Caco-2 (cell line): ENCODE measurements around the gene LIMCH1. TPM values are rescaled to one million over a fixed set of nuclear protein-coding genes. Genes with fewer than 3 reads are reported as not detected.

ENCODE experiments used
- BruUV-seq: library from RNA; stranded (reverse); fragments of 400-500 nt; replicated peaks from 2 replicates; lab custom pipeline; 2021; lab: Mats Ljungman, UMichigan
- CTCF ChIA-PET: fragments of 300-600 bp; sonication (Branson Sonifier 250); formaldehyde crosslinking; loops from one replicate; lab custom pipeline; 2022; ENCODE audit warnings: antibody characterized with exemption; lab: Charles Lee
- POLR2A ChIA-PET: fragments of 300-600 bp; sonication (Branson Sonifier 250); formaldehyde crosslinking; loops from one replicate; lab custom pipeline; 2022; ENCODE audit warnings: antibody characterized with exemption; lab: Charles Lee
- DNase-seq, 2 experiments: peaks; one replicate each; pipeline versions ENCODE4 v3.0.0 to v3.0.0-alpha.2; 2020 to 2022
- H3K27me3 ChIP-seq: replicated peaks from 2 replicates; pipeline ENCODE4 v1.6.0; 2011; ENCODE audit warnings: low read length; ENCODE audit not compliant: control insufficient read depth, insufficient read depth
- H3K36me3 ChIP-seq: 2 replicates; pipeline ENCODE4 v1.5.1; 2011; ENCODE audit warnings: low read length; ENCODE audit not compliant: control insufficient read depth, insufficient read depth
- H3K4me1 ChIP-seq: fragments of 250-450 bp; sonication (Bioruptor Pico); 2 replicates; pipeline ENCODE4 v1.5.1; 2020; ENCODE audit warnings: mild to moderate bottlenecking
- H3K4me3 ChIP-seq: 2 replicates; pipeline ENCODE4 v1.5.1; 2011; ENCODE audit warnings: low read depth, mild to moderate bottlenecking, control low read depth, low read length
- H3K9me3 ChIP-seq: fragments of 250-450 bp; sonication (Bioruptor Pico); 2 replicates; pipeline ENCODE4 v1.5.1; 2020; ENCODE audit warnings: mild to moderate bottlenecking, moderate library complexity
- H3K27ac Mint-ChIP-seq: one replicate; pipeline ENCODE4 v1.8.0; 2022; ENCODE audit warnings: mixed read lengths; ENCODE audit not compliant: unreplicated experiment
- H3K27me3 Mint-ChIP-seq: one replicate; pipeline ENCODE4 v1.8.0; 2022; ENCODE audit warnings: mixed read lengths; ENCODE audit not compliant: insufficient read depth, unreplicated experiment
- H3K36me3 Mint-ChIP-seq: one replicate; pipeline ENCODE4 v1.8.0; 2022; ENCODE audit warnings: mild to moderate bottlenecking, mixed read lengths; ENCODE audit not compliant: insufficient read depth, unreplicated experiment
- H3K4me1 Mint-ChIP-seq: one replicate; pipeline ENCODE4 v1.8.0; 2022; ENCODE audit warnings: low read depth, mixed read lengths; ENCODE audit not compliant: unreplicated experiment
- H3K4me3 Mint-ChIP-seq: one replicate; pipeline ENCODE4 v1.8.0; 2022; ENCODE audit warnings: mild to moderate bottlenecking, moderate library complexity, mixed read lengths; ENCODE audit not compliant: unreplicated experiment
- H3K9me3 Mint-ChIP-seq: one replicate; pipeline ENCODE4 v1.8.0; 2022; ENCODE audit warnings: mixed read lengths; ENCODE audit not compliant: unreplicated experiment
- CTCF ChIP-seq, 2 experiments: fragments of 200-600 bp in 1 of 2; IDR thresholded peaks; 1 replicate in 1 of 2; 2 replicates in 1 of 2; pipeline versions ENCODE4 v1.5.1 to v1.8.0; 2011 to 2022; ENCODE audit warnings: antibody characterized with exemption in 1 of 2, control low read depth in 1 of 2, inconsistent platforms in 1 of 2, low read depth in 1 of 2, low read length in 1 of 2, mild to moderate bottlenecking in 1 of 2, moderate library complexity in 1 of 2; ENCODE audit not compliant: insufficient read depth in 1 of 2, severe bottlenecking in 1 of 2, unreplicated experiment in 1 of 2
- intact Hi-C: fragments of 100-400 bp; cut with micrococcal nuclease; formaldehyde crosslinking; loops from one replicate; pipeline ENCODE4 v1.10.0; 2022; ENCODE audit not compliant: unreplicated experiment
- total RNA-seq: library from RNA; stranded (reverse); gene quantifications from 2 replicates; pipeline ENCODE4 v1.2.3, GENCODE V29; 2022

Gene LIMCH1
- total RNA-seq, 1 experiment from 2014 or later: 8.4 TPM

- no peak for DNase-seq
- ChIA-PET CTCF (no interaction called here), POLR2A (no interaction called here)
- peaks cover 10% of the 10 kb centered on the region for H3K9me3 Mint-ChIP-seq
- H3K4me1 ChIP-seq: peaks cover 26% of the 10 kb centered on the region
- no peak overlapping the region for H3K4me3 ChIP-seq
- H3K9me3 ChIP-seq: no peaks in the 10 kb centered on the region
- no TSS peak for BruUV-seq
- TF ChIP-seq CTCF (IDR thresholded peaks at IDR 0.05; ENCODE audit: insufficient read depth in 1 of 2, low read depth in 1 of 2, low read length in 1 of 2, severe bottlenecking in 1 of 2, unreplicated experiment in 1 of 2): no peak
- peaks cover 6% of the 10 kb centered on the region for H3K36me3 Mint-ChIP-seq
- no peak overlapping the region for H3K4me3 Mint-ChIP-seq
- H3K27ac Mint-ChIP-seq: peak overlapping the region; percentile 76
- no peaks in the 10 kb centered on the region for H3K27me3 ChIP-seq
- no peaks in the 10 kb centered on the region for H3K27me3 Mint-ChIP-seq
- intact Hi-C loops: no loop called here
- peaks cover 29% of the 10 kb centered on the region for H3K4me1 Mint-ChIP-seq
- H3K36me3 ChIP-seq: no peaks in the 10 kb centered on the region
These were observed 11.3 kb upstream of the LIMCH1 start for GRCh38 chr4:41526628-41527027.

DNA sequence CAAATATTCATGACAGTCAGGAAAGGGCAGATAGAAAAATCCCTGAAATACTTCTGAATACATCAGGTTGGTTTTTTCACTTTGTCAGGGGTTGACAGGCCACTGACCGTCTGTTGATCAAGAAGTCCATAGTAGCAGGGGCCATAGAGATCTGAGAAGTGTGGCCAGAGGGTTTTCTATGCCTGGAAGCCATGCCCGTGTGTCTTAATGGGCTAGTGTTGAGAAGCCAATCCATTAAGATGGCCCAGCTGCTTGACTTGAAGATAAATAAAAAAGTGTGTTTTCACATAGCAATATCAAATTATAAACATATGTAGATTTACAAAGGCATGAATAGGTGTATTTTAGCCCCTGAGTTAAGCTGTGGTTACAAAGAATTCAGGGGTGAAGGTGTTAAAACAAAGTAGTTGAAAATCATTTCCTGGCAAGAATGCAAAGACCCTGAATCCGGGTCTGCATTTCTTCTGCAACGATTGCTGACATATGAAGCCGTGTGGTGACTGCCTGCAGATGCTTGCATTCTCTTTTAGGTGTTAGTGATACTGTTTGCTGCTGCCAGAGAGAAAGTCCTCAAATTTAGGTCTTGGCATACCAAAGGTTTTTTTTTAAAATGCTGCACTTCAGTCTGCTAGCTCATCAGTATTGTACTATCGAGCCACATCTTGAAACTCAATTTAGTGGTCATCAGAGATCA is 9.3 kb upstream of the LIMCH1 start:
- H3K27me3 Mint-ChIP-seq: no peaks in the 10 kb centered on the region
- peaks cover 10% of the 10 kb centered on the region for H3K9me3 Mint-ChIP-seq
- peaks cover 6% of the 10 kb centered on the region for H3K36me3 Mint-ChIP-seq
- H3K4me3 Mint-ChIP-seq: no peak overlapping the region
- Histone ChIP-seq H3K9me3 (no peaks in the 10 kb centered on the region), H3K4me1 (peaks cover 31% of the 10 kb centered on the region), H3K36me3 (no peaks in the 10 kb centered on the region), H3K4me3 (no peak overlapping the region), H3K27me3 (no peaks in the 10 kb centered on the region)
- intact Hi-C loops: no loop called here
- no peak for DNase-seq
- POLR2A ChIA-PET: no interaction called here
- CTCF ChIA-PET: no interaction called here
- peaks cover 34% of the 10 kb centered on the region for H3K4me1 Mint-ChIP-seq
- no TSS peak for BruUV-seq
- TF ChIP-seq CTCF (IDR thresholded peaks at IDR 0.05; ENCODE audit: insufficient read depth in 1 of 2, low read depth in 1 of 2, low read length in 1 of 2, severe bottlenecking in 1 of 2, unreplicated experiment in 1 of 2): no peak
- H3K27ac Mint-ChIP-seq: no peak overlapping the region

DNA sequence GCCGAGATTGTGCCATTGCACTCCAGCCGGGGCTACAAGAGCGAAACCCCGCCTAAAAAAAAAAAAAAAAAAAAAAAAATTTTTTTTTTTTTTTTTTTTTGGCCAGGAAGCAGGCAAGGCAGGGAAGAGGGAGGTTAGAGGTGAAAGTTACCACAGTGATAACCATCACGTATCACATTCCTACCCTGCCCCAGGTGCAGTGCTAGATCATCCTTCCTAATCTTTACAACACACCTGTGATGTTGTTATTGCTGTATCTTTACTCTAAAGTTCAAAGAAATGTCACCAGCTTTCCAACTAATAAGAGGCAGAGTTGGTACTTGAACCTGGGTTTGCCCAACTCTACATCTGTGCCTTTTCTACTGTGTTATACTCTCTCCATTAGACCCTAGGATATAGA is 7.2 kb upstream of the LIMCH1 start:
- H3K4me3 ChIP-seq: no peak overlapping the region
- no peaks in the 10 kb centered on the region for H3K27me3 ChIP-seq
- Mint-ChIP-seq H3K4me3 (no peak overlapping the region), H3K27ac (no peak overlapping the region), H3K27me3 (no peaks in the 10 kb centered on the region), H3K4me1 (peaks cover 19% of the 10 kb centered on the region), H3K36me3 (no peaks in the 10 kb centered on the region), H3K9me3 (peaks cover 10% of the 10 kb centered on the region)
- no peaks in the 10 kb centered on the region for H3K9me3 ChIP-seq
- no peaks in the 10 kb centered on the region for H3K36me3 ChIP-seq
- no peak for TF ChIP-seq CTCF (IDR thresholded peaks at IDR 0.05; ENCODE audit: insufficient read depth in 1 of 2, low read depth in 1 of 2, low read length in 1 of 2, severe bottlenecking in 1 of 2, unreplicated experiment in 1 of 2)
- peaks cover 19% of the 10 kb centered on the region for H3K4me1 ChIP-seq
- intact Hi-C loops: no loop called here
- BruUV-seq: no TSS peak
- peak; percentile 15 to 53 for DNase-seq
- CTCF ChIA-PET: interaction anchor here (1.0 kb wide), 1 partner anchor 25 kb away, joined by 4 read pairs; no protein-coding TSS in a partner anchor
- POLR2A ChIA-PET: no interaction called here
